CD14-positive monocyte (primary cell): ENCODE results near the gene TREML4. TPM values are rescaled to one million over a fixed set of nuclear protein-coding genes. Genes with fewer than 3 reads are reported as not detected.
A peak's percentile ranks its signal among the peaks of the same experiment; 100 is the strongest.

Source experiments
- DNase-seq, 3 donors: peaks; one replicate each; pipeline ENCODE4 v3.0.0-alpha.2; 2011 to 2022
- H2AFZ ChIP-seq: 2 replicates; pipeline ENCODE4 v1.6.0; 2012; ENCODE audit warnings: mild to moderate bottlenecking, low read depth, low read length, inconsistent platforms; ENCODE audit not compliant: insufficient read depth, poor library complexity, severe bottlenecking
- H3K27ac ChIP-seq, 2 donors: 1 replicate in 1 of 2; 2 replicates in 1 of 2; pipeline ENCODE4 v1.5.1; 2012 to 2013; ENCODE audit warnings: low read length in 2 of 2, control low read depth in 1 of 2, inconsistent platforms in 1 of 2, low read depth in 1 of 2, mild to moderate bottlenecking in 1 of 2
- H3K27me3 ChIP-seq, 2 donors: one replicate each; pipeline versions ENCODE4 v1.6.0 to v1.6.1; 2011 to 2013; ENCODE audit warnings: low read length in 2 of 2; ENCODE audit not compliant: control insufficient read depth in 2 of 2, insufficient read depth in 2 of 2
- H3K36me3 ChIP-seq, 2 donors: replicated peaks in 1 of 2; 1 replicate in 1 of 2; 2 replicates in 1 of 2; pipeline versions ENCODE4 v1.5.1 to v1.6.1; 2012 to 2013; ENCODE audit warnings: low read length in 2 of 2, control low read depth in 1 of 2, inconsistent platforms in 1 of 2, mild to moderate bottlenecking in 1 of 2; ENCODE audit not compliant: insufficient read depth in 2 of 2, control insufficient read depth in 1 of 2
- H3K4me1 ChIP-seq, 2 donors: 1 replicate in 1 of 2; 2 replicates in 1 of 2; pipeline versions ENCODE4 v1.5.1 to v1.6.1; 2012 to 2013; ENCODE audit warnings: low read length in 2 of 2, control low read depth in 1 of 2, inconsistent platforms in 1 of 2, mild to moderate bottlenecking in 1 of 2, moderate library complexity in 1 of 2; ENCODE audit not compliant: insufficient read depth in 2 of 2, control insufficient read depth in 1 of 2
- H3K4me2 ChIP-seq: replicated peaks from 2 replicates; pipeline ENCODE3; 2012; ENCODE audit warnings: low read length, moderate library complexity, mild to moderate bottlenecking; ENCODE audit not compliant: poor library complexity, severe bottlenecking; ENCODE audit errors: extremely low read depth
- H3K4me3 ChIP-seq, 3 experiments: fragments of 200-600 bp in 1 of 3; sonication (generic) in 1 of 3; replicated peaks in 1 of 3; 1 replicate in 2 of 3; 2 replicates in 1 of 3; pipeline ENCODE4 v1.5.1; 2011 to 2013; ENCODE audit warnings: low read length in 3 of 3, mild to moderate bottlenecking in 3 of 3, control low read depth in 2 of 3, low read depth in 2 of 3, inconsistent platforms in 1 of 3, moderate library complexity in 1 of 3
- H3K79me2 ChIP-seq: 2 replicates; pipeline ENCODE4 v1.6.0; 2012; ENCODE audit warnings: mild to moderate bottlenecking, control low read depth, inconsistent platforms, low read length, moderate library complexity; ENCODE audit not compliant: insufficient read depth
- H3K9ac ChIP-seq: 2 replicates; pipeline ENCODE4 v1.6.0; 2017; ENCODE audit warnings: low read length, mild to moderate bottlenecking; ENCODE audit not compliant: insufficient read depth, poor library complexity, severe bottlenecking
- H3K9me3 ChIP-seq, 2 donors: replicated peaks in 1 of 2; 1 replicate in 1 of 2; 2 replicates in 1 of 2; pipeline versions ENCODE4 v1.5.1 to v1.6.1; 2012 to 2013; ENCODE audit warnings: low read length in 2 of 2, control low read depth in 1 of 2; ENCODE audit not compliant: control insufficient read depth in 1 of 2, insufficient read depth in 1 of 2
- H4K20me1 ChIP-seq: 2 replicates; pipeline ENCODE4 v1.6.0; 2012; ENCODE audit warnings: mild to moderate bottlenecking, low read length, control low read depth, moderate library complexity; ENCODE audit not compliant: insufficient read depth
- H3K27ac Mint-ChIP-seq, 7 donors: one replicate each; pipeline ENCODE4 v1.8.0; 2020; ENCODE audit warnings: mild to moderate bottlenecking in 7 of 7, mixed read lengths in 7 of 7, moderate library complexity in 6 of 7, inconsistent platforms in 2 of 7
- H3K27me3 Mint-ChIP-seq, 3 donors: one replicate each; pipeline ENCODE4 v1.8.0; 2021 to 2022; ENCODE audit warnings: low read depth in 3 of 3, mild to moderate bottlenecking in 3 of 3, mixed read lengths in 3 of 3, moderate library complexity in 3 of 3, inconsistent platforms in 1 of 3
- H3K36me3 Mint-ChIP-seq, 2 donors: one replicate each; pipeline ENCODE4 v1.8.0; 2020; ENCODE audit warnings: mixed read lengths in 2 of 2, inconsistent platforms in 1 of 2, mild to moderate bottlenecking in 1 of 2
- H3K4me1 Mint-ChIP-seq: one replicate; pipeline ENCODE4 v1.8.0; 2020; ENCODE audit warnings: mild to moderate bottlenecking, mixed read lengths
- H3K4me3 Mint-ChIP-seq, 2 donors: one replicate each; pipeline ENCODE4 v1.8.0; 2020; ENCODE audit warnings: mild to moderate bottlenecking in 2 of 2, mixed read lengths in 2 of 2, moderate library complexity in 1 of 2
- H3K9me3 Mint-ChIP-seq, 7 donors: one replicate each; pipeline ENCODE4 v1.8.0; 2020 to 2022; ENCODE audit warnings: mixed read lengths in 7 of 7, mild to moderate bottlenecking in 6 of 7, moderate library complexity in 6 of 7, inconsistent platforms in 2 of 7
- CTCF ChIP-seq: fragments of 200-600 bp; IDR thresholded peaks from one replicate; pipeline ENCODE4 v1.8.0; 2022; ENCODE audit warnings: antibody characterized with exemption, mild to moderate bottlenecking
- WGBS: methylation state at CpG from one replicate; pipeline ENCODE4 v1.1.5; 2013; ENCODE audit warnings: missing lambda C conversion rate; ENCODE audit not compliant: insufficient coverage; 5-methylcytosine and 5-hydroxymethylcytosine counted together
- intact Hi-C, 2 donors: fragments of 100-400 bp; cut with micrococcal nuclease; formaldehyde crosslinking; loops; one replicate each; pipeline versions ENCODE4 v1.15.0 to v1.15.1; 2023
- polyA plus RNA-seq, 3 donors: library from polyadenylated mRNA; depleted of rRNA in 1 of 3; unstranded in 2 of 3; stranded (reverse) in 1 of 3; fragments of 300-500 nt in 2 of 3; fragments of >200 nt in 1 of 3; fragmentation: Illumina TruSeq in 2 of 3; gene quantifications; 1 replicate in 2 of 3; 2 replicates in 1 of 3; pipeline ENCODE4 v1.2.3, GENCODE V29; 2012 to 2021

TREML4 gene
- polyA plus RNA-seq, 3 donors, result not detected

GRCh38 chr6:41269166-41269565 lies 41.0 kb downstream of the TREML4 start:
- Histone ChIP-seq H3K79me2 (no peaks in the 10 kb centered on the region), H2AFZ (no peak overlapping the region), H4K20me1 (no peaks in the 10 kb centered on the region), H3K4me1 (peaks cover 49 to 58% of the 10 kb centered on the region in 2 donors), H3K4me2 (no peak overlapping the region), H3K27ac (no peak overlapping the region), H3K27me3 (no peaks in the 10 kb centered on the region), H3K9ac (no peak overlapping the region), H3K4me3 (no peak overlapping the region), H3K36me3 (no peaks in the 10 kb centered on the region), H3K9me3 (no peaks in the 10 kb centered on the region)
- peaks cover 30 to 49% of the 10 kb centered on the region in 2 donors for H3K36me3 Mint-ChIP-seq
- WGBS, result no CpG with 5 or more reads among the region's 2 CpGs
- H3K9me3 Mint-ChIP-seq, result peaks cover 0 to 11% (median 1%) of the 10 kb centered on the region in 7 donors
- peak overlapping the region in 2 of 7 donors; percentile 75 to 81 for H3K27ac Mint-ChIP-seq
- peak in 2 of 3 donors; percentile 55 to 61 for DNase-seq
- H3K4me1 Mint-ChIP-seq, result peaks cover 61% of the 10 kb centered on the region
- no peak for TF ChIP-seq CTCF
- no peak overlapping the region for H3K4me3 Mint-ChIP-seq
- H3K27me3 Mint-ChIP-seq, result peaks cover 0 to 2% (median 0%) of the 10 kb centered on the region in 3 donors
- intact Hi-C loops, result no loop called here

- WGBS, result 100% methylated on average over 4 of the region's 4 CpGs
- Histone ChIP-seq H3K27ac (no peak overlapping the region), H3K4me3 (no peak overlapping the region), H3K27me3 (no peaks in the 10 kb centered on the region), H3K9me3 (no peaks in the 10 kb centered on the region), H3K4me1 (peaks cover 54 to 63% of the 10 kb centered on the region in 2 donors), H3K9ac (no peak overlapping the region), H3K79me2 (no peaks in the 10 kb centered on the region), H2AFZ (no peak overlapping the region), H3K4me2 (no peak overlapping the region), H4K20me1 (no peaks in the 10 kb centered on the region), H3K36me3 (no peaks in the 10 kb centered on the region)
- peaks cover 36 to 54% of the 10 kb centered on the region in 2 donors for H3K36me3 Mint-ChIP-seq
- DNase-seq, result no peak
- H3K4me3 Mint-ChIP-seq, result no peak overlapping the region
- H3K27me3 Mint-ChIP-seq, result peaks cover 0 to 2% (median 0%) of the 10 kb centered on the region in 3 donors
- H3K9me3 Mint-ChIP-seq, result peaks cover 0 to 11% (median 0%) of the 10 kb centered on the region in 7 donors
- peak overlapping the region in 4 of 7 donors; percentile 81 to 89 (median 84) for H3K27ac Mint-ChIP-seq
- intact Hi-C loops, result loop anchor here in 1 of 2 donors (5.0 kb wide), 2 partner anchors 42 to 197 kb away; partner anchors contain the start of genes NFYA, OARD1 and TREML4
- peaks cover 67% of the 10 kb centered on the region for H3K4me1 Mint-ChIP-seq
- TF ChIP-seq CTCF, result no peak
Measured at GRCh38 chr6:41269716-41270115, 41.6 kb downstream of the TREML4 start.
